HL-60 (cell line): ENCODE measurements around the gene FANCI.

ENCODE experiments used
- GABPA ChIP-seq: IDR thresholded peaks from 2 replicates; pipeline ENCODE4 v1.6.1; 2012; ENCODE audit warnings: low read depth
- POLR2AphosphoS5 ChIP-seq: IDR thresholded peaks from 2 replicates; pipeline ENCODE4 v1.6.1; 2012; ENCODE audit warnings: low read depth
- REST ChIP-seq: IDR thresholded peaks from 2 replicates; pipeline ENCODE4 v1.6.1; 2012; ENCODE audit warnings: low read depth; ENCODE audit not compliant: insufficient replicate concordance
- TF ChIP-seq, protein P1 (sequence below): IDR thresholded peaks from one replicate; pipeline ENCODE4 v1.5.1; 2011; ENCODE audit warnings: low read length, control low read depth, inconsistent platforms; ENCODE audit not compliant: insufficient read depth

- TF ChIP-seq, protein P1, sequence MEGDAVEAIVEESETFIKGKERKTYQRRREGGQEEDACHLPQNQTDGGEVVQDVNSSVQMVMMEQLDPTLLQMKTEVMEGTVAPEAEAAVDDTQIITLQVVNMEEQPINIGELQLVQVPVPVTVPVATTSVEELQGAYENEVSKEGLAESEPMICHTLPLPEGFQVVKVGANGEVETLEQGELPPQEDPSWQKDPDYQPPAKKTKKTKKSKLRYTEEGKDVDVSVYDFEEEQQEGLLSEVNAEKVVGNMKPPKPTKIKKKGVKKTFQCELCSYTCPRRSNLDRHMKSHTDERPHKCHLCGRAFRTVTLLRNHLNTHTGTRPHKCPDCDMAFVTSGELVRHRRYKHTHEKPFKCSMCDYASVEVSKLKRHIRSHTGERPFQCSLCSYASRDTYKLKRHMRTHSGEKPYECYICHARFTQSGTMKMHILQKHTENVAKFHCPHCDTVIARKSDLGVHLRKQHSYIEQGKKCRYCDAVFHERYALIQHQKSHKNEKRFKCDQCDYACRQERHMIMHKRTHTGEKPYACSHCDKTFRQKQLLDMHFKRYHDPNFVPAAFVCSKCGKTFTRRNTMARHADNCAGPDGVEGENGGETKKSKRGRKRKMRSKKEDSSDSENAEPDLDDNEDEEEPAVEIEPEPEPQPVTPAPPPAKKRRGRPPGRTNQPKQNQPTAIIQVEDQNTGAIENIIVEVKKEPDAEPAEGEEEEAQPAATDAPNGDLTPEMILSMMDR, result no peak
- TF ChIP-seq POLR2AphosphoS5 (no peak), GABPA (no peak), REST (no peak)
Measured at GRCh38 chr15:89320200-89320599, 76.4 kb downstream of the FANCI start.
